GM12878 (cell line): Measurements from ENCODE around the gene OTOG. TPM values are rescaled to one million over a fixed set of nuclear protein-coding genes. Genes with fewer than 3 reads are reported as not detected.

Experiments used
- ATAC-seq: fragments of 200-7000 bp; cut with Tn5 transposase; 3 replicates; pipeline ENCODE4 v1.9.1; 2020; ENCODE audit warnings: mild to moderate bottlenecking, moderate library complexity
- BruUV-seq: library from RNA; stranded (reverse); fragments of 400-500 nt; replicated peaks from 2 replicates; lab custom pipeline; 2021; lab: Mats Ljungman, UMichigan
- CTCF ChIA-PET: fragments of 300-600 bp; sonication (Branson Sonifier 250); formaldehyde crosslinking; extraction: SDS; loops from one replicate; lab custom pipeline; 2021; ENCODE audit warnings: inconsistent platforms; lab: Yijun Ruan, JAX
- POLR2A ChIA-PET: fragments of 350-600 bp; formaldehyde crosslinking; extraction: SDS; loops from one replicate; lab custom pipeline; 2021; ENCODE audit warnings: inconsistent platforms; lab: Charles Lee
- RAD21 ChIA-PET: fragments of 300-600 bp; sonication (Branson Sonifier 250); formaldehyde crosslinking; loops from one replicate; lab custom pipeline; 2023; ENCODE audit warnings: antibody characterized with exemption; ENCODE audit not compliant: unreplicated experiment; lab: Charles Lee
- SMC1A ChIA-PET: fragments of 300-600 bp; sonication (Branson Sonifier 250); formaldehyde crosslinking; loops from one replicate; lab custom pipeline; 2023; ENCODE audit not compliant: unreplicated experiment, uncharacterized antibody; lab: Charles Lee
- DNase-seq: peaks from one replicate; pipeline ENCODE4 v3.0.0-alpha.2; 2011; ENCODE audit warnings: low read depth, low spot score
- FAIRE-seq: peaks from 3 replicates; lab custom pipeline; 2011; peaks lifted over from hg19 to GRCh38; lab: Jason Lieb, UNC
- H2AFZ ChIP-seq: 2 replicates; pipeline ENCODE4 v1.6.0; 2011; ENCODE audit warnings: low read depth, low read length, control low read depth; ENCODE audit not compliant: control insufficient read depth
- H3K27ac ChIP-seq: 2 replicates; pipeline ENCODE4 v1.5.1; 2011; ENCODE audit warnings: control low read depth; ENCODE audit not compliant: control insufficient read depth, insufficient read depth
- H3K27me3 ChIP-seq, 2 experiments: replicated peaks in 1 of 2; 2 replicates each; pipeline versions ENCODE4 v1.6.0 to v1.6.1; 2011; ENCODE audit warnings: low read length in 1 of 2; ENCODE audit not compliant: control insufficient read depth in 2 of 2, insufficient read depth in 2 of 2
- H3K36me3 ChIP-seq, 2 experiments: 2 replicates each; pipeline ENCODE4 v1.5.1; 2011; ENCODE audit warnings: low read length in 1 of 2; ENCODE audit not compliant: control insufficient read depth in 2 of 2, insufficient read depth in 2 of 2
- H3K4me1 ChIP-seq: 2 replicates; pipeline ENCODE4 v1.6.1; 2011; ENCODE audit warnings: mild to moderate bottlenecking, low read length, moderate library complexity, mixed read lengths; ENCODE audit not compliant: control insufficient read depth, insufficient read depth
- H3K4me2 ChIP-seq: 2 replicates; pipeline ENCODE4 v1.6.0; 2011; ENCODE audit warnings: control low read depth; ENCODE audit not compliant: control insufficient read depth, insufficient read depth
- H3K4me3 ChIP-seq: fragments of 200-600 bp; sonication (generic); 2 replicates; pipeline ENCODE4 v1.5.1; 2016
- H3K79me2 ChIP-seq: 2 replicates; pipeline ENCODE4 v1.6.0; 2011; ENCODE audit warnings: low read length; ENCODE audit not compliant: control insufficient read depth, insufficient read depth
- H3K9ac ChIP-seq: 2 replicates; pipeline ENCODE4 v1.8.0; 2011; ENCODE audit warnings: low read length, control low read depth, mixed read lengths; ENCODE audit not compliant: control insufficient read depth, insufficient read depth
- H3K9me3 ChIP-seq: replicated peaks from 3 replicates; pipeline ENCODE4 v1.5.1; 2011; ENCODE audit warnings: mild to moderate bottlenecking, low read length; ENCODE audit not compliant: control insufficient read depth, insufficient read depth
- H4K20me1 ChIP-seq: 2 replicates; pipeline ENCODE4 v1.6.0; 2011; ENCODE audit not compliant: control insufficient read depth, insufficient read depth
- ASH2L ChIP-seq: fragments of 300-600, 200-600 bp; sonication (generic); IDR thresholded peaks from 2 replicates; pipeline ENCODE4 v1.6.1; 2017; ENCODE audit warnings: low read depth, mild to moderate bottlenecking, borderline replicate concordance
- CEBPZ ChIP-seq: fragments of 150-350 bp; IDR thresholded peaks from 2 replicates; pipeline ENCODE4 v1.6.1; 2016; ENCODE audit warnings: low read depth, low read length
- HDAC6 ChIP-seq: fragments of 200-600 bp; sonication (generic); IDR thresholded peaks from one replicate; pipeline ENCODE4 v1.8.0; 2017; ENCODE audit warnings: antibody characterized with exemption; ENCODE audit not compliant: unreplicated experiment
- IRF5 ChIP-seq: fragments of 450-650 bp; IDR thresholded peaks from 2 replicates; pipeline ENCODE4 v1.6.1; 2017; ENCODE audit warnings: borderline replicate concordance
- KLF5 ChIP-seq: fragments of 450-650 bp; IDR thresholded peaks from 2 replicates; pipeline ENCODE4 v1.6.1; 2014; ENCODE audit warnings: mild to moderate bottlenecking; ENCODE audit not compliant: partially characterized antibody
- MTA3 ChIP-seq: IDR thresholded peaks from 2 replicates; pipeline ENCODE4 v1.6.1; 2012; ENCODE audit warnings: low read length, inconsistent platforms, borderline replicate concordance
- PML ChIP-seq: IDR thresholded peaks from 2 replicates; pipeline ENCODE4 v1.6.1; 2012; ENCODE audit warnings: low read length, inconsistent platforms
- RAD51 ChIP-seq: fragments of 450-650 bp; IDR thresholded peaks from 2 replicates; pipeline ENCODE4 v1.6.1; 2016; ENCODE audit warnings: moderate library complexity, mild to moderate bottlenecking, inconsistent platforms
- SPI1 ChIP-seq: IDR thresholded peaks from 2 replicates; pipeline ENCODE4 v1.6.1; 2011; ENCODE audit warnings: low read depth, mild to moderate bottlenecking, low read length, moderate library complexity, borderline replicate concordance; ENCODE audit not compliant: insufficient read depth
- TBL1XR1 ChIP-seq: IDR thresholded peaks from 2 replicates; pipeline ENCODE4 v1.6.1; 2012; ENCODE audit warnings: low read depth, low read length, improper control_type of control experiment
- ZNF207 ChIP-seq: fragments of 450-650 bp; IDR thresholded peaks from 2 replicates; pipeline ENCODE4 v1.6.1; 2014; ENCODE audit warnings: antibody characterized with exemption, mild to moderate bottlenecking, borderline replicate concordance
- ZNF217 ChIP-seq: fragments of 450-650 bp; IDR thresholded peaks from 2 replicates; pipeline ENCODE4 v1.6.1; 2017; ENCODE audit warnings: antibody characterized with exemption, mild to moderate bottlenecking
- ZNF622 ChIP-seq: fragments of 450-650 bp; IDR thresholded peaks from 2 replicates; pipeline ENCODE4 v1.6.1; 2017; ENCODE audit warnings: mild to moderate bottlenecking, inconsistent platforms
- WGBS: methylation state at CpG from one replicate; pipeline ENCODE4 v1.1.6; 2016; ENCODE audit warnings: low lambda C conversion rate; ENCODE audit not compliant: insufficient replicate concordance, insufficient coverage; ENCODE audit errors: missing lambda C conversion rate; 5-methylcytosine and 5-hydroxymethylcytosine counted together
- in situ Hi-C: fragments of 300-500 bp; cut with MboI; formaldehyde crosslinking; loops from 9 replicates; pipeline ENCODE4 v1.14.3; 2018; ENCODE audit warnings: mixed read lengths
- intact Hi-C: fragments of 100-400 bp; cut with micrococcal nuclease; formaldehyde crosslinking; loops from one replicate; pipeline ENCODE4 v1.14.2; 2022; ENCODE audit not compliant: unreplicated experiment
- polyA plus RNA-seq, 11 experiments: library from polyadenylated mRNA; depleted of rRNA in 4 of 11; unstranded in 6 of 11; stranded (reverse) in 5 of 11; fragments of >200 nt; fragmentation: Nextera tagmentation in 4 of 11; fragmentation: Illumina TruSeq in 1 of 11; extraction: Ambion mirVana in 4 of 11; extraction: Trizol in 1 of 11; gene quantifications; 1 replicate in 1 of 11; 2 replicates in 10 of 11; pipeline versions ENCODE4 v1.2.1 to v1.2.3, GENCODE V29; 2011 to 2016; ENCODE audit warnings: inconsistent platforms in 2 of 11, missing spikeins in 2 of 11, low read depth in 1 of 11
- total RNA-seq, 4 experiments: library from RNA; depleted of rRNA in 3 of 4; stranded (reverse); fragments of >200 nt in 3 of 4; fragmentation: Illumina TruSeq in 1 of 4; extraction: Trizol in 1 of 4; gene quantifications; 2 replicates each; pipeline versions ENCODE4 v1.2.1 to v1.2.3, GENCODE V29; 2013 to 2021

OTOG gene
- total and polyA plus RNA-seq, 10 of the 15 experiments (the other 5 are each of a cell fraction or from before 2014, with no cell fraction given): not detected

- peaks cover 0 to 3% of the 10 kb centered on the region in 2 experiments; a peak in 1 of 4 replicates for H3K27me3 ChIP-seq
- no peak overlapping the region for H2AFZ ChIP-seq
- in situ Hi-C loops: no loop called here
- intact Hi-C loops: no loop called here
- H3K27ac ChIP-seq: no peak overlapping the region
- ChIA-PET POLR2A (no interaction called here), SMC1A (interaction anchor here (0.6 to 2.9 kb wide), 10 partner anchors 8 to 741 kb away, joined by 3 to 22 read pairs (median 4); no protein-coding TSS in a partner anchor), RAD21 (interaction anchor here (0.9 to 1.7 kb wide), 9 partner anchors 38 to 740 kb away, joined by 3 to 20 read pairs (median 3); no protein-coding TSS in a partner anchor), CTCF (interaction anchor here (0.7 to 3.2 kb wide), 30 partner anchors 8 to 742 kb away, joined by 3 to 61 read pairs (median 4); partner anchors contain the start of gene KCNJ11)
- 28% methylated on average over 3 of the region's 3 CpGs for WGBS
- H4K20me1 ChIP-seq: peaks cover 4% of the 10 kb centered on the region; the same call in 1 of the 2 replicates
- FAIRE-seq: no peak
- H3K36me3 ChIP-seq: no peaks in the 10 kb centered on the region
- no peak overlapping the region for H3K4me2 ChIP-seq
- DNase-seq: no peak
- H3K9ac ChIP-seq: no peak overlapping the region
- H3K79me2 ChIP-seq: no peaks in the 10 kb centered on the region
- BruUV-seq: no TSS peak
- H3K4me1 ChIP-seq: no peaks in the 10 kb centered on the region
- no peak for ATAC-seq
- H3K4me3 ChIP-seq: no peak overlapping the region
- H3K9me3 ChIP-seq: no peaks in the 10 kb centered on the region
- no peak for TF ChIP-seq RAD51
- no peak for TF ChIP-seq ZNF207
- TF ChIP-seq MTA3: no peak
- TF ChIP-seq HDAC6: no peak
- TF ChIP-seq KLF5: no peak
- no peak for TF ChIP-seq ZNF622
- no peak for TF ChIP-seq ASH2L
- TF ChIP-seq TBL1XR1: no peak
- TF ChIP-seq IRF5: no peak
- TF ChIP-seq PML: no peak
- TF ChIP-seq CEBPZ: no peak
- no peak for TF ChIP-seq ZNF217
- no peak for TF ChIP-seq SPI1
Observed at GRCh38 chr11:17527628-17527995, 19.4 kb upstream of the OTOG start.
